Heart left ventricle (tissue), 16 donors: ENCODE results near the gene RBM4B. TPM values are rescaled to one million over a fixed set of nuclear protein-coding genes. Genes with fewer than 3 reads are reported as not detected.

Experiments used
- ATAC-seq, 4 donors: fragments of 200-7000 bp; cut with Tn5 transposase; one replicate each; pipeline ENCODE4 v1.9.1; 2020 to 2022; ENCODE audit warnings: moderate library complexity in 4 of 4, mild to moderate bottlenecking in 3 of 4, moderate number of reproducible peaks in 1 of 4
- DNase-seq, 5 donors: peaks; one replicate each; pipeline ENCODE4 v3.0.0-alpha.2; 2020
- H3K27ac ChIP-seq, 12 donors: fragments of 200-600 bp; sonication (generic) in 4 of 12; one replicate each; pipeline versions ENCODE4 v1.5.0 to v1.8.0; 2016 to 2022; ENCODE audit warnings: mild to moderate bottlenecking in 2 of 12
- H3K27me3 ChIP-seq, 9 donors: fragments of 200-600 bp; sonication (generic) in 2 of 9; one replicate each; pipeline versions ENCODE4 v1.5.1 to v1.8.0; 2016 to 2022; ENCODE audit warnings: mild to moderate bottlenecking in 3 of 9
- H3K36me3 ChIP-seq, 9 donors: fragments of 200-600 bp; sonication (generic) in 2 of 9; one replicate each; pipeline versions ENCODE4 v1.5.0 to v1.8.0; 2018 to 2022; ENCODE audit warnings: mild to moderate bottlenecking in 2 of 9
- H3K4me1 ChIP-seq, 12 donors: fragments of 200-600 bp; sonication (generic) in 4 of 12; one replicate each; pipeline versions ENCODE4 v1.5.0 to v1.8.0; 2016 to 2022; ENCODE audit warnings: mild to moderate bottlenecking in 3 of 12
- H3K4me3 ChIP-seq, 12 donors: fragments of 200-600 bp; sonication (generic) in 4 of 12; one replicate each; pipeline versions ENCODE4 v1.5.0 to v1.8.0; 2017 to 2022; ENCODE audit warnings: mild to moderate bottlenecking in 9 of 12, moderate library complexity in 4 of 12
- H3K9me3 ChIP-seq, 12 donors: fragments of 200-600 bp; sonication (generic) in 4 of 12; one replicate each; pipeline versions ENCODE4 v1.5.0 to v1.8.0; 2016 to 2022; ENCODE audit warnings: mild to moderate bottlenecking in 1 of 12
- POLR2A ChIP-seq, 2 donors: fragments of 450-650 bp; IDR thresholded peaks; one replicate each; pipeline ENCODE4 v1.6.1; 2017; ENCODE audit warnings: antibody characterized with exemption in 2 of 2, mild to moderate bottlenecking in 2 of 2, moderate library complexity in 2 of 2
- WGBS, 4 donors: extraction: QIAGEN DNeasy Blood & Tissue Kit in 2 of 4; methylation state at CpG; one replicate each; pipeline versions ENCODE4 v1.1.5 to v1.1.7; 2013 to 2018; 5-methylcytosine and 5-hydroxymethylcytosine counted together
- intact Hi-C, 10 donors: fragments of 100-400 bp; cut with DNase I; formaldehyde crosslinking; loops; one replicate each; pipeline versions ENCODE4 v1.11.1 to v1.14.2; 2022
- polyA plus RNA-seq, 2 donors: library from polyadenylated mRNA; stranded (reverse); fragments of 200-250 nt; gene quantifications; one replicate each; pipeline ENCODE4 v1.2.3, GENCODE V29; 2013
- total RNA-seq, 9 donors: library from RNA; depleted of rRNA in 2 of 9; stranded (reverse); fragments of >200 nt in 2 of 9; fragmentation: NEBNext Ultra II Directional in 3 of 9; extraction: Animal tissue kit (Norgen Biotek cat#: 25700) in 3 of 9; gene quantifications; one replicate each; pipeline versions ENCODE4 v1.1.0 to v1.2.4, GENCODE V29; 2016 to 2023
- TF ChIP-seq, protein P1 (sequence below), 12 donors: fragments of 200-600 bp; sonication (generic) in 4 of 12; IDR thresholded peaks; one replicate each; pipeline versions ENCODE4 v1.5.0 to v1.8.0; 2018 to 2022; ENCODE audit warnings: antibody characterized with exemption in 12 of 12, mild to moderate bottlenecking in 5 of 12
- donor health status: ischemic (EF 13 %, LVEDD 7.1; RV severe dilation, severe dysfunction).
- donor health status: healthy with polysubstance abuse.
- donor health status: DM: no; HTN: yes; CAD: no.
- donor health status: DM: no; HTN: no; CAD: no.
- donor health status: ischemic (EF 25% LVEDD 6.9; RV normal size, moderate dysfunction).
- donor health status: ischemic (EF 25% LVEDD 5.7; RV mildly dilated, moderate dysfunction).
- donor health status: healthy.
- donor health status: DM: yes; HTN: yes; CAD: no.
- donor health status: ischemic (EF 35%, LVEDD 5.7; RV mildly dilated, moderate dysfunction).
- donor health status: nonischemic (EF 11% LVEDD 7.7; RV severe dilation, severe dysfunction).
- donor health status: DM: yes; HTN: yes; CAD: no.
- donor health status: PGD.
- donor health status: ischemic (EF 29% LVEDD 5.4; RV normal size, mild dysfunction).
- donor health status: nonischemic (EF 23%, LVEDD 6.1; RV moderate dilation, normal function).

The RBM4B gene
- total and polyA plus RNA-seq, 11 donors = 7.0 to 13.3 (median 10.0) TPM

DNA sequence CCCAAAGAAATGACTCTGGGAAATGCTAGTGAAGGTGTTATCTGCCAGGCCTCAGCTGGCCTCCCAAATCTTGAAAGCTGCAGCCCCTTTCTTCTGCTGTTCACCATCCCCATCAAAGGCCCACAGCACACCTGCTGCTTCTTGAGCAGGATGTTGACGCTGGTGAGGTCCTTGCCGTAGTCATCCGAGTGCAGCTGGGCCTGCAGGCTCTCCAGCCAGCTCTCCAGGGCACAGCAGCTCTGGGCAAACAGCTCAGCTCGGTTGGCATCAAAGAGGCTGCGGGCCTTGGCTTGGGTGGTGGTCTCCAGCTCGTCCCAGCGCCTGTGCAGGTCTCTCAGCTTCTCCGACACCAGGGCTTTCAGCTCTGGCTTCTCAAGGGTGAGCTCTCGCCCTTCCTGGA is 18.5 kb upstream of the RBM4B start:
- no peaks in the 10 kb centered on the region for H3K36me3 ChIP-seq
- ATAC-seq (no peak), DNase-seq (peak in 1 of 5 donors; percentile 3)
- H3K4me3 ChIP-seq = no peak overlapping the region
- no peaks in the 10 kb centered on the region for H3K27me3 ChIP-seq
- TF ChIP-seq POLR2A (IDR thresholded peaks at IDR 0.05) = no peak
- TF ChIP-seq, protein P1, sequence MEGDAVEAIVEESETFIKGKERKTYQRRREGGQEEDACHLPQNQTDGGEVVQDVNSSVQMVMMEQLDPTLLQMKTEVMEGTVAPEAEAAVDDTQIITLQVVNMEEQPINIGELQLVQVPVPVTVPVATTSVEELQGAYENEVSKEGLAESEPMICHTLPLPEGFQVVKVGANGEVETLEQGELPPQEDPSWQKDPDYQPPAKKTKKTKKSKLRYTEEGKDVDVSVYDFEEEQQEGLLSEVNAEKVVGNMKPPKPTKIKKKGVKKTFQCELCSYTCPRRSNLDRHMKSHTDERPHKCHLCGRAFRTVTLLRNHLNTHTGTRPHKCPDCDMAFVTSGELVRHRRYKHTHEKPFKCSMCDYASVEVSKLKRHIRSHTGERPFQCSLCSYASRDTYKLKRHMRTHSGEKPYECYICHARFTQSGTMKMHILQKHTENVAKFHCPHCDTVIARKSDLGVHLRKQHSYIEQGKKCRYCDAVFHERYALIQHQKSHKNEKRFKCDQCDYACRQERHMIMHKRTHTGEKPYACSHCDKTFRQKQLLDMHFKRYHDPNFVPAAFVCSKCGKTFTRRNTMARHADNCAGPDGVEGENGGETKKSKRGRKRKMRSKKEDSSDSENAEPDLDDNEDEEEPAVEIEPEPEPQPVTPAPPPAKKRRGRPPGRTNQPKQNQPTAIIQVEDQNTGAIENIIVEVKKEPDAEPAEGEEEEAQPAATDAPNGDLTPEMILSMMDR (IDR thresholded peaks at IDR 0.05) = no peak
- peaks cover 0 to 7% (median 0%) of the 10 kb centered on the region in 12 donors for H3K4me1 ChIP-seq
- intact Hi-C loops = loop anchor here in 1 of 10 donors (5.0 kb wide), 1 partner anchor 186 kb away; no protein-coding TSS in a partner anchor
- WGBS, 4 donors = 84 to 96% (median 90%) methylated on average over 6 to 9 of the region's 9 CpGs
- H3K9me3 ChIP-seq = peaks cover 0 to 12% (median 2%) of the 10 kb centered on the region in 12 donors
- H3K27ac ChIP-seq = no peak overlapping the region

DNA sequence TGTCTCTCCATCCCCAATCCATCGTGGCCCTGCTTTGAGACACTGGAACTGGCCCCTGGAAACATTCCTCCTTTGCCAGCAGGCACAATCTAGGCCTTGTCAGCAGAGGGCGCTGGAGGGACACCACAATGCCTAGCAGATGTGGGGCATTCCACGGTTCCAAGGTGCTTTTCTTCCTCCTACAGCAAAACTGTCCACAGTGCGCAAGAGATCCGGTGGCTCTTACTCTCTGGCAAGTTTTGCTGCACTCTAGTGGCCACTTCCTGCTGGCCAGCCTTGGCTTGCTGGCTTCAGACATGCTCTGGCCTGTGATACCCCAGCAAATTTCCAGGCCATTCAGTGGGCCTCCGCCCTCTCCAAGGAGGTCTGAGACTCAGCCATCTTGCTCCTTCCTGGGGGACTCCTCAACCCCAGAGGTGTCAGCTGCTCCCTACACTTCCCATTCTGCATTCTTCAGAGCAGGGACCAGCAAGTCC is 17.1 kb upstream of the RBM4B start:
- peaks cover 0 to 7% (median 0%) of the 10 kb centered on the region in 12 donors for H3K4me1 ChIP-seq
- no peak overlapping the region for H3K4me3 ChIP-seq
- DNase-seq (peak; percentile 82 to 91 (median 85)), ATAC-seq (peak; percentile 61 to 90 (median 88))
- no peaks in the 10 kb centered on the region for H3K27me3 ChIP-seq
- H3K36me3 ChIP-seq = no peaks in the 10 kb centered on the region
- H3K27ac ChIP-seq = peak overlapping the region in 1 of 12 donors; percentile 20
- WGBS, 4 donors = 17 to 21% (median 20%) methylated on average over 6 of the region's 6 CpGs
- peaks cover 0 to 7% (median 1%) of the 10 kb centered on the region in 12 donors for H3K9me3 ChIP-seq
- intact Hi-C loops = loop anchor here (1.0 to 5.0 kb wide), 5 partner anchors 138 to 378 kb away; no protein-coding TSS in a partner anchor
- TF ChIP-seq, protein P1 (IDR thresholded peaks at IDR 0.05) = peak; percentile 85 to 94 (median 90)
- TF ChIP-seq POLR2A (IDR thresholded peaks at IDR 0.05) = no peak

DNA sequence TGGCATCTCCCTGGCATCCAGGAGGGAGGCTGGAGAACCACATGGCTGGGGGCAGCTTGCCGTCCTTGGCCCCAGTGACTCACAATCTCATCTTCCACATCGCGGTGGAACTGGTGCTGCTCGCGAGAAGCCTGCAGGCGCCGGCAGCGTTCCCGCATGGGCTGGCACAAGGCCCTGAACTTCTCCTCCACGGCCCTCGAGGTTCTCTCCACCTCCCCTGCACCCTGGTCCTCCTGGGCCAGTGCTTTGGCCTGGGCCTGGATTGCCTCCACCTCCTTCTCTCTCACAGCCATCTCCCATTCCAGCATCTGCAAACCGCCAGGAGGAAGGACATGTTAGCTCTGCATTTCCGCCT is 16.3 kb upstream of the RBM4B start:
- H3K36me3 ChIP-seq = no peaks in the 10 kb centered on the region
- DNase-seq = peak in 1 of 5 donors; percentile 54
- WGBS, 4 donors = 85 to 91% (median 90%) methylated on average over 13 of the region's 13 CpGs
- ATAC-seq = no peak
- TF ChIP-seq, protein P1 (IDR thresholded peaks at IDR 0.05) = no peak
- TF ChIP-seq POLR2A (IDR thresholded peaks at IDR 0.05) = no peak
- intact Hi-C loops = loop anchor here in 9 of 10 donors (1.0 to 5.0 kb wide), 5 partner anchors 139 to 378 kb away; no protein-coding TSS in a partner anchor
- no peaks in the 10 kb centered on the region for H3K27me3 ChIP-seq
- no peak overlapping the region for H3K27ac ChIP-seq
- H3K4me1 ChIP-seq = peaks cover 0 to 7% (median 0%) of the 10 kb centered on the region in 12 donors
- H3K9me3 ChIP-seq = peaks cover 0 to under 1% (median 0%) of the 10 kb centered on the region in 12 donors
- no peak overlapping the region for H3K4me3 ChIP-seq

DNA sequence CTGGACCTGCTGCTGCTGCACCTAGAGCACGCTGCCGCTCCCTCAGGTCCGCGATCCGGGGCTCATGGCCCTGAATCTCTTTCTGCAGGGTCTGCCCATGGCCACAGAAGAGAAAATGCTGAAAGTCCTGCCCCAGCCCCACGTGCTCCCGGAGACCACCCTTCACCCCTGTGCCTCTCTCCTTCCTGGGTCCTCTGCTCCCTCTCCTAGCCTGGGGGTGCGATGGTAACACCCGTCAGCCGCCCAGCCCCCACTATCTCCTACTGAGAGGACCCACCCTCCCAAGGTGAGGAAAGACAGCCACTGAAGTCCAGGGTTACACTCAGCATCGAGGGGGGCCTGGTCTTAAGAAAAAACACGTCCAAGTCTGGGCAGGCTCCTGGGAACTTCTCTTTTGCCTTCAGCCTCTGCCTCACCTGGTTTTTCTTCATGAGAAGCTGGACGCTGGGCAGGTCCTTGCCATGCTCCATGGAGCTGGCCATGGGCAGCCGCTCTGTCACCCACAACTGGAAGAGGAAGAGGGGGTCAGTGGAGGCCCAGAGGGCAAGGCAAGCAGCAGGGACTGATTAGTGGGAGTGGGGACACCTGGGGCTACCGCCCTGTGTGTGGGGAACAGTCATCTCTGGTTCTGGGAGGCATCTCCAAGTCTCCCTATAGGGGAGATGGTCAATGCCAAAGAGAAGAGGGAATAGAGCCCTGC is 15.8 kb upstream of the RBM4B start:
- Histone ChIP-seq H3K27ac (no peak overlapping the region), H3K9me3 (no peaks in the 10 kb centered on the region), H3K36me3 (no peaks in the 10 kb centered on the region), H3K4me1 (peaks cover 0 to 7% (median 0%) of the 10 kb centered on the region in 12 donors), H3K27me3 (no peaks in the 10 kb centered on the region), H3K4me3 (no peak overlapping the region)
- intact Hi-C loops = loop anchor here (1.0 to 5.0 kb wide), 5 partner anchors 139 to 379 kb away; no protein-coding TSS in a partner anchor
- no peak for DNase-seq
- WGBS, 4 donors = 91 to 94% (median 94%) methylated on average over 11 to 15 of the region's 15 CpGs
- ATAC-seq = no peak
- TF ChIP-seq, protein P1 (IDR thresholded peaks at IDR 0.05) = no peak
- TF ChIP-seq POLR2A (IDR thresholded peaks at IDR 0.05) = no peak
